Sigmoid colon (tissue), 7 donors: ENCODE results near the gene WDR19. TPM values are rescaled to one million over a fixed set of nuclear protein-coding genes. Genes with fewer than 3 reads are reported as not detected.

Experiments used
- DNase-seq: peaks from one replicate; pipeline ENCODE4 v3.0.0-alpha.2; 2019
- H3K27ac ChIP-seq, 4 donors: fragments of 200-600 bp; sonication (generic); one replicate each; pipeline ENCODE4 v1.5.1; 2016 to 2019; ENCODE audit warnings: mild to moderate bottlenecking in 1 of 4
- H3K27me3 ChIP-seq, 3 donors: fragments of 200-600 bp; sonication (generic); one replicate each; pipeline ENCODE4 v1.5.1; 2019; ENCODE audit warnings: mild to moderate bottlenecking in 1 of 3
- H3K36me3 ChIP-seq, 4 donors: fragments of 200-600 bp; sonication (generic); one replicate each; pipeline ENCODE4 v1.5.1; 2016 to 2019
- H3K4me1 ChIP-seq, 4 donors: fragments of 200-600 bp; sonication (generic); one replicate each; pipeline ENCODE4 v1.5.1; 2017 to 2019
- H3K4me3 ChIP-seq, 4 donors: fragments of 200-600 bp; sonication (generic); one replicate each; pipeline ENCODE4 v1.5.1; 2017 to 2019; ENCODE audit warnings: mild to moderate bottlenecking in 2 of 4, moderate library complexity in 1 of 4
- H3K9me3 ChIP-seq, 4 donors: fragments of 200-600 bp in 3 of 4; sonication (generic) in 3 of 4; one replicate each; pipeline versions ENCODE4 v1.5.1 to v1.6.1; 2013 to 2019
- EP300 ChIP-seq, 4 donors: sonication (generic); formaldehyde crosslinking; IDR thresholded peaks; one replicate each; pipeline ENCODE4 v1.6.1; 2017; ENCODE audit warnings: antibody characterized with exemption in 4 of 4
- POLR2A ChIP-seq, 2 donors: fragments of 450-650 bp; IDR thresholded peaks; one replicate each; pipeline ENCODE4 v1.6.1; 2016; ENCODE audit warnings: antibody characterized with exemption in 2 of 2, mild to moderate bottlenecking in 2 of 2, moderate library complexity in 2 of 2
- POLR2AphosphoS5 ChIP-seq, 4 donors: sonication (generic); formaldehyde crosslinking; IDR thresholded peaks; one replicate each; pipeline ENCODE4 v1.6.1; 2017; ENCODE audit warnings: antibody characterized with exemption in 4 of 4
- WGBS, 2 donors: extraction: QIAGEN DNeasy Blood & Tissue Kit; methylation state at CpG; one replicate each; pipeline ENCODE4 v1.1.7; 2013; 5-methylcytosine and 5-hydroxymethylcytosine counted together
- intact Hi-C: fragments of 100-400 bp; cut with DNase I; formaldehyde crosslinking; loops from one replicate; pipeline ENCODE4 v1.15.1; 2023
- polyA plus RNA-seq, 3 donors: library from polyadenylated mRNA; stranded (reverse); fragments of 200-250 nt; gene quantifications; one replicate each; pipeline ENCODE4 v1.2.3, GENCODE V29; 2013
- total RNA-seq, 4 donors: library from RNA; depleted of rRNA; stranded (reverse); fragments of >200 nt; gene quantifications; one replicate each; pipeline ENCODE4 v1.1.0, GENCODE V29; 2016
- TF ChIP-seq, protein P1 (sequence below), 4 experiments: fragments of 450-650 bp in 3 of 4; fragments of 200-600 bp in 1 of 4; IDR thresholded peaks; one replicate each; pipeline ENCODE4 v1.5.1; 2016 to 2019; ENCODE audit warnings: antibody characterized with exemption in 4 of 4, mild to moderate bottlenecking in 3 of 4, moderate library complexity in 2 of 4
- donor health status: healthy with polysubstance abuse.
- donor health status: Bipolar disorder and iron deficiency.
- donor health status: healthy.

WDR19 gene
- total and polyA plus RNA-seq, 7 donors = 3.7 to 62.0 (median 49.9) TPM

DNA sequence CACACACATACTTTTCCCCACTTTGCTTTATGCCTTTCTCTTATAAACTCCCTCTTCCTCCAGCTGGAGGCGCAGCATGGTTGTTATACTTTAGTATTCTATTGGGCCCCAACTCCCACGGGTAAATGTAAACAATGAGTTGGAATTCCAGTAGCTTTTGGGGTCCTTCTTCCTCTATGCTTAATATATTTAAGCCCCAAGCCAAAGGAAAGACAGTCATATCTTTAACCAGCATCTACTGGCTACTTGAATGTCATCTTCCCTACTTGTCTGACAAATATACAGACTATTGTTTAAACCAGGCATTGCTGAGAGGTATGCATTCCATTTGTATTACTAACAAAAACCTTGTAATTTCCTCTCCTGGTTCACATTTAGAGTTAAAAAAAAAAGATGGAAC, 72.9 kb downstream of the WDR19 start:
- Histone ChIP-seq H3K4me1 (no peaks in the 10 kb centered on the region), H3K36me3 (peaks cover 0 to 45% (median 16%) of the 10 kb centered on the region in 4 donors), H3K9me3 (no peaks in the 10 kb centered on the region), H3K27ac (no peak overlapping the region), H3K27me3 (no peaks in the 10 kb centered on the region), H3K4me3 (no peak overlapping the region)
- TF ChIP-seq EP300 (IDR thresholded peaks at IDR 0.05) = no peak
- TF ChIP-seq, protein P1, sequence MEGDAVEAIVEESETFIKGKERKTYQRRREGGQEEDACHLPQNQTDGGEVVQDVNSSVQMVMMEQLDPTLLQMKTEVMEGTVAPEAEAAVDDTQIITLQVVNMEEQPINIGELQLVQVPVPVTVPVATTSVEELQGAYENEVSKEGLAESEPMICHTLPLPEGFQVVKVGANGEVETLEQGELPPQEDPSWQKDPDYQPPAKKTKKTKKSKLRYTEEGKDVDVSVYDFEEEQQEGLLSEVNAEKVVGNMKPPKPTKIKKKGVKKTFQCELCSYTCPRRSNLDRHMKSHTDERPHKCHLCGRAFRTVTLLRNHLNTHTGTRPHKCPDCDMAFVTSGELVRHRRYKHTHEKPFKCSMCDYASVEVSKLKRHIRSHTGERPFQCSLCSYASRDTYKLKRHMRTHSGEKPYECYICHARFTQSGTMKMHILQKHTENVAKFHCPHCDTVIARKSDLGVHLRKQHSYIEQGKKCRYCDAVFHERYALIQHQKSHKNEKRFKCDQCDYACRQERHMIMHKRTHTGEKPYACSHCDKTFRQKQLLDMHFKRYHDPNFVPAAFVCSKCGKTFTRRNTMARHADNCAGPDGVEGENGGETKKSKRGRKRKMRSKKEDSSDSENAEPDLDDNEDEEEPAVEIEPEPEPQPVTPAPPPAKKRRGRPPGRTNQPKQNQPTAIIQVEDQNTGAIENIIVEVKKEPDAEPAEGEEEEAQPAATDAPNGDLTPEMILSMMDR (IDR thresholded peaks at IDR 0.05) = no peak
- TF ChIP-seq POLR2AphosphoS5 (IDR thresholded peaks at IDR 0.05) = no peak
- no peak for TF ChIP-seq POLR2A (IDR thresholded peaks at IDR 0.05)
- WGBS, 2 donors = 51 to 55% methylated on average over 2 of the region's 2 CpGs
- intact Hi-C loops = no loop called here
- DNase-seq = no peak

DNA sequence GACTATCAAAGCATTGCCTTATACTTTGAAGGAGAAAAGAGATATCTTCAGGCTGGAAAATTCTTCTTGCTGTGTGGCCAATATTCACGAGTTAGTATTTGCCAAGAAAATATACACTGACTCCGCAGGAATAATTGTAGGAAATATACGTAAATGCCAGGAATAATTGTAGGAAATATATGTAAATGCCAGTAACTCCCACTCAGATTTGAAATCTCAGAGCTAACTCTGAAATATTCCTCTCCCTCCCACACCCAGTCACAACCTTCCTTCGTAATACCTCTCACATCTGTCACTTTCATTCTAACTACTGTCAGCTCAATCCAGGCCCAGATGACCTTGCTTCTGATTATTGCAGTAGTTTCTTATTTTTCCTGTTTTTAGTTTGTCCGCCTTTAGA, 73.5 kb downstream of the WDR19 start:
- intact Hi-C loops = no loop called here
- Histone ChIP-seq H3K4me1 (no peaks in the 10 kb centered on the region), H3K9me3 (no peaks in the 10 kb centered on the region), H3K36me3 (peaks cover 0 to 50% (median 16%) of the 10 kb centered on the region in 4 donors), H3K4me3 (no peak overlapping the region), H3K27ac (no peak overlapping the region), H3K27me3 (no peaks in the 10 kb centered on the region)
- WGBS, 2 donors = 87 to 92% methylated on average over 5 of the region's 5 CpGs
- no peak for DNase-seq
- TF ChIP-seq POLR2AphosphoS5 (IDR thresholded peaks at IDR 0.05) (no peak), POLR2A (IDR thresholded peaks at IDR 0.05) (no peak), EP300 (IDR thresholded peaks at IDR 0.05) (no peak)
- TF ChIP-seq, protein P1 (IDR thresholded peaks at IDR 0.05) = no peak

DNA sequence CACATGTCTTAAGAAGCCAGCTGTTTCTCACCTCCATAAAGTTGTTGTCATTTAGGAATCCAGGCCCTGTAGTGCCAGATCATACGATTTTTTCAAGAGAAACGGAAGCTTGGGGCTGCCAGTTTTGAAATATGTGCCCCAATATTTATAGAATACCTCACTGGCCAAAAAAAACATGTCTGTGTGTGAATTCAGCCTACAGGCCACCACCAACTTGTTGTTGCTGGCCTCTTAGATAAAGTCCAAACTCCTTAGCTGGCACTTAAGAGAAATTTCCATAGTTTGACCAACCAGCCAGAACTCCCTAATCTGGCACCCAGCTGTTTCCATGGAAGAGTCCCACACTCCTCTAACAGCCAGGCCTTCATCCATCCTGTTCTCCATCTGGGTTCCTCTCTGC, 74.1 kb downstream of the WDR19 start:
- DNase-seq = no peak
- intact Hi-C loops = no loop called here
- H3K27ac ChIP-seq = no peak overlapping the region
- TF ChIP-seq POLR2AphosphoS5 (IDR thresholded peaks at IDR 0.05) (no peak), EP300 (IDR thresholded peaks at IDR 0.05) (no peak), POLR2A (IDR thresholded peaks at IDR 0.05) (no peak)
- TF ChIP-seq, protein P1 (IDR thresholded peaks at IDR 0.05) = no peak
- no peak overlapping the region for H3K4me3 ChIP-seq
- WGBS, 2 donors = 86 to 90% methylated on average over 2 of the region's 2 CpGs
- H3K9me3 ChIP-seq = no peaks in the 10 kb centered on the region
- peaks cover 0 to 50% (median 16%) of the 10 kb centered on the region in 4 donors for H3K36me3 ChIP-seq
- H3K4me1 ChIP-seq = no peaks in the 10 kb centered on the region
- H3K27me3 ChIP-seq = no peaks in the 10 kb centered on the region

DNA sequence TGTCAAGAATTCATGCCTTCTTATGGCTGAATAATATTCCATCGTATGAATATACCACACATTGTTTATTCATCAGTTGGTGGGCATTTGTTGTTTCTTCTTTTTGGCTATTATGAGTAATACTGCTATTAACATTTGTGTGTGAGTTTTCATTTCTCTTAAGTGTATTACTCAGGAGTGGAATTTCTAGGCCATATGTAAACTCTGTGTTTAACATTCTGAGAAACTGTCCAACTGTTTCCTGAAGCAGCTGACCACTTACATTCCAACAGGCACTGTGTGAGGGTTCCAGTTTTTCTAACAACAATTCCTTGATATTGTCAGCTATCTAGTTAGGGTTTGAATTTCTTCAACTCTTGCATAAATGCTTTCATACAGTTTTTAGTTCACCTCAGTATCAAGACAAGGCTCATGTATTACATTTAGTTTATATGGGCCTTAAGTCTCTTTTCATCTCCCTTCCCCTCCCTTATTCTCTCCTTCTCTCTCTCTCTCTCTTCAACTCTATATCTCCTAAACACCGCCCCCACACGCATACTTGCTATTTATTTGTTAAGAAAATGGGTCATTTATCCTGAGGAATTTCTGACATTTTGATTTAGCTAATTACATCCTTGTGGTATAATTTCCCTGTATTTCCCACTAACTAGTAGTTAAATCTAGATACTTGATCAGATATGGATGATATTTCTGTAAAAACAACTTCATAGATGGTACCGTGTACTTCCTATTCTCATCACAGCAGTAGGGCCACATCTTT, 77.4 kb downstream of the WDR19 start:
- Histone ChIP-seq H3K36me3 (peaks cover 0 to 48% (median 16%) of the 10 kb centered on the region in 4 donors), H3K9me3 (no peaks in the 10 kb centered on the region), H3K4me3 (no peak overlapping the region), H3K4me1 (no peaks in the 10 kb centered on the region), H3K27me3 (no peaks in the 10 kb centered on the region), H3K27ac (no peak overlapping the region)
- TF ChIP-seq EP300 (IDR thresholded peaks at IDR 0.05) (no peak), POLR2A (IDR thresholded peaks at IDR 0.05) (no peak), POLR2AphosphoS5 (IDR thresholded peaks at IDR 0.05) (no peak)
- TF ChIP-seq, protein P1 (IDR thresholded peaks at IDR 0.05) = no peak
- DNase-seq = no peak
- WGBS, 2 donors = 96% methylated on average over 4 of the region's 4 CpGs
- intact Hi-C loops = no loop called here
